Activated CD4-positive, alpha-beta T cell treated with anti-CD3 and anti-CD28 coated beads, Interleukin-2, amount 50 U/mL, for 48 hours (primary cell): ENCODE results near the gene SEM1.
"Not testable (repeated sequence)": the region's sequence is repeated elsewhere in the genome, so short reads cannot be mapped to it uniquely, and the experiment has no call there.

ENCODE experiments used
- DNase-seq, 2 experiments: peaks; one replicate each; pipeline ENCODE4 v3.0.0-alpha.2; 2020

SEM1 gene

DNA sequence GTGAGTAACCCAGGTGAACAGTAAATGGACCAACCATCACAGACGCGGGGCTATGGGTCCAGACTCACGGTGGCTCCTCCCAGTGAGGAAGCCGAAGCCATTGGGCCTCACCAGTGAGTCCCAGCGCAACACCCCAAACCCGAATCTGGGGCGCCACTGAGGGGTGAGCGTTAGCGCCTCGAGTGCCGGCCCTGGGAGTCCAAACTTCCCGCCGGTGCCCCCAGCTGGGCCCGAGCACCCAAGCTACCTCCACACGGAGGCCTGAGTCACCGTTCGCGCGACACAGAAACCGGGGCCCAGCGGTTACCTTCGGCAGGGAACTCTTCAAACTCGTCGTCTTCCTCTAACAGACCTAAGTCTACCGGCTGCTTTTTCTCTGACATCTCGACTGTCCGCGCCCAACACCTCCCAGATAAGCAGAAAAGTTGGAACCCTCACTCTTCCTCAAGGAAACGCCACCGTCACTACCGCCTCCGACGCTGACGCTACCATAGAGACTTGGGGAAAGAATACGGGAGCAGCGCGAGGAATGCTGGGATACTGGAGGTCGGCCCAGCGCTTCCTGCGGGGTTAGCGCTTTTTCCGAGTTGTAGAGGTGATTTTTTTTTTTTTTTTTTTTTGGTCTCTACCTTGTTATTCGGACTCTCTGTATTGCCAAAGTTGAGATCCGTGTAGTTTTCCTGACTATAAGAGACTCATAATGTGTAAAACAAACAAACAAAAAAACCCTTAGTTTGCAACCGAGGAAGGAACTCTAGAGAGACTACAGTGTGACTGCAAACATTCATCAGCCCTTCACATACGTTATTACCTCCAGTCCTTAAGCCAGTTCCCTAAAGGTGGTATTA is at the start of gene SEM1:
SEM1 (minus strand) TSS at position 466 of the 848 bp plus-strand sequence; CDS start at position 383, 83 bp downstream.
- peak; percentile 66 to 73 for DNase-seq

DNA sequence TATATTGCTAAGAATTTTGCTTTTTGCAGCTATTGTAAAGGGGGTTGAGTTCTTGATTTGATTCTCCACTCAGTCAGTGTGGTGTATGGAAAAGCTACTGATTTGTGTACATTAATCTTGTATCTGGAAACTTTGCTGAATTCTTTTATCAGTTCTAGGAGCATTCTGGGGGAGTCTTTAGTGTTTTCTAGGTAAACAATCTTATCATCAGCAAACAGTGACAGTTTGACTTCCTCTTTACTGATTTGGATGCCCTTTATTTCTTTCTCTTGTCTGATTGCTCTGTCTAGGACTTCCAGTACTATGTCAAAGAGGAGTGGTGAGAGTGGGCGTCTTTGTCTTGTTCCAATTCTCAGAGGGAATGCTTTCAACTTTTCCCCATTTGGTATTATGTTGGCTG is 48.2 kb upstream of the SEM1 start:
- DNase-seq, result not testable (repeated sequence)

DNA sequence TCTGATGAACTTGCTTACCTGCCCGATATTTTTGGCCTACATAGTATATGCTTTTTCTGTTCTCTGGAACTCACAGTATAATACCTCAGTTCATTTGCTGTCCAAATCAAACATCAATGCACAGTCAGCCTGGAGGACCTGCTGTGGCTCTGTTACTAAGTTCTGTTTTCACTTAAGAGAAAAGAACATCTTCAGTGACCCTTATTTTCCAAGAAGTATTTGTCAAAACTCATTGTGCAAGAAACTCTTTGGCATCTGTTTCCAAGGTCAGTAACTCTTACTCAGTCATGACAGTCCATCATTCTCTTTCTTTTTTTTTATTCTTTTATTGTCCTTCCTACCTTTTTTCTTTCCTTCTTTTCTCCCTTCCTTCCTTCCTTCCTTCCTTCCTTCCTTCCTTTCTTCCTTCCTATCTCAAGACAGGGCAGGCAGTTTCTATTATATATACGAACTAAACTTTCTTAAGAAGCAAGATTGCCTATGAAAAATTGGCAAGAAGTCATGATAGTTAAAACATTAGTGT is 37.8 kb upstream of the SEM1 start:
- no peak for DNase-seq

DNA sequence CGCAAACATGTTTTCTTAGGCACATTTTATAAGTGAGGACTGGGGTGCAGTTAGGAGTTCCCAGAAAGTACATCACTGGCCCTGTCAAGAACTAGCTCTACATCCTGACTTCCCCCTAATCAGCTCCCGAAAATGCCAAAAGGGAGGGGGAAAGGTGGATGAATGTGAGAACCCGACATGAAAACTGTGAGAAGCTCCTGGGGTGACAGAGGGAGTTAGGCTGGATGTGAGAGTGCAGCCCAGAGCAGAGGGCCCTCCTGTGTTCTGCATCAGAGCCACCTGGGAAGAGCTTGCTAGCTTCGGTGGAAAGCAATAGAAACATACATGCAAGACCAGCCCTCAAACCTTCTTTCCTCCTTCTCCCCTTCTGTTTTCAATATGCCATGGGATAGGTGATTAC is 30.5 kb upstream of the SEM1 start:
- DNase-seq, result no peak

DNA sequence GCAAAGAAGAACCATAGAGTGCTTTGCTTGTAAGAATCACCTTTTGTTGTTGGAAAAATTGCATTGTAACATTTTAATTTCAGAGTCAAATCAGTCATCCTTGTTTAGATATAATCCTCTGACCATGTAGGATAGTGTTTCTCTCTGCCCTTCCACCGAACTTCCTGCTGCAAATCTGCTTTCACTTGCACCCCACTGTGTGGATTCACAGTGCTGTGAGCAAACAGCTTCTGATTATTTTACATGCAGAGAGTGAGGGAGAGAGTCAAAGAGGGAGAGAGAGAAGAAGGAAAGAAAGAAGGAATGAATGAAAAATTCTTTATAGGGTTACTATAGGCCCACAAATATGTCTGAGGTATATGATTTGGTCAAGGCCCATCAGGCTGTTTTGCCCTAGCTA is 30.0 kb upstream of the SEM1 start:
- DNase-seq, result no peak

DNA sequence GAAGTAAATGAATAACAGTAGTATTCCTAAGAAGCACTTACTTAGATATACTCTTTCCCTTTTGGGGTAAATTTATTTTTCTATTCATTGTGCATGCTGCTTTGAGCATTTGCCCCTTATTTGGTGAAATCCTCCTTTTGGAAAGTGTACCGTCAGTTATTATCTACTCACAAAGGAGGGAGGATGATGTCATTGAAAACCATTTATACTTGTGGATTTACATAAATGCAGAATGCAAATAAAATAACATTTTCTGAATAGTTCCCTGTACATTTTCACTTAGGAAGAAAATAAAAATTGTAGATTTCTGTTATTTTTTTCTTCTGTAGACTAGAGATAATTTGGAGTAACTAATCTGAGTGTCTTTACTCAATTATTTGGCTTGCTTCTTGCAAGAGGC is 29.5 kb upstream of the SEM1 start:
- no peak for DNase-seq

DNA sequence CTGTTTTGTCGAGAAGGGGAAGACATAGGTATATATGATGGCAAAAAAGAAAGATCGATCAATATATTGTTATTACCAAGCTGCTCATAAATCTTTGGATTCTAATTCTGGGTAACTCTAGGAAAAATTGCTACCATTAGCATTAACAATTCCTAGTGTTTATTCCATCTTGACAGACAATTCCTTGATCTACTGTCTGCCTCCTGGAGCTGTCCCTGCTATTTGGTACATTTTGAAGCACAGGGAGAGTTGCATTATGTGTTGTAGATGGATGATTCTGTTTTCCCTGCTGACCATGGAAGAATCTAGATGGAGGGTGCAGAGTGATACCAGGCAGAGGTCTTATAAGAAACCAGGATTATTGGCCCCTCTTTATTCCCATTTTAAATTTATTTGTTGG is 29.1 kb upstream of the SEM1 start:
- DNase-seq, result no peak

DNA sequence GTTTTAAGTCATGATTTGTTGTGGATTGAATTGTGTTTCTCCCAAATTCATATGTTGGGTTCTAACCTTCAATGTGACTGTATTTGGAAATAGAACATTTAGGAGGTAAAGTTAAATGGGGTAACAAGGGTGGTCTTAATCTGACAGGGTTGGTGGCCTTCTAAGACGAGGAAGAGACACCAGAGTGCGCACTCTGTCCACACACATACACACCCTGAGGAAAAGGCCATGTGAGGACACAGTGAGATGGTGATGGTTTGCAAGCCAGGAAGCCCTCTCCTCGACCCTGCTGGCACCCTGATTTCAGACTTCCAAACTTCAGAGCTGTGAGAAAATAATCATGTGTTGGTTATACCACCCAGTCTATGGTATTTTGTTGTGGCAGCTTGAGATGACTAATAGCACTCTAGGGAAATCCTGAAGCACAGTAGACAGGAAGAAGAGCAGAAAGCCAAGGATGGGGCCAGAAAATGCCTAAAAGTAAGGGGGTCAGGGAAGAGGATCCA is 28.0 kb upstream of the SEM1 start:
- DNase-seq, result no peak

DNA sequence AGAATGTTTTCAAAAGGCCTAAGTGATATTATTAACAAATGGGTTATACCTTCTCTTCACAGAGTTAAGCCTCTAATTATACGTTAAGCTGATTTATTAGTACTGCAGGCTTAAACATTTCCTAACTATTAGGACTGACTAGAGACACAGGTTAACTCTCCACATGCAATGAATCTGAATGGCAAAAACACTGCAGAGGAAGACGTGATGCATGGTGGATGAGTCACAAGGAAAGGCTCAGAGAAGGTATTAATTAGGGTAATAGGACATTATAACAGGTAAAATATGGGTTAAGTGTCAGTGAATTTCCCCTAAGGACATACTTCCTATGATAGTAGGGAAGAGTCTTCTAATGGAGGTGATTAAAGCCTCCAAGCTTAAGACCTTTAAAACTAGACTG is 24.7 kb upstream of the SEM1 start:
- DNase-seq, result no peak

DNA sequence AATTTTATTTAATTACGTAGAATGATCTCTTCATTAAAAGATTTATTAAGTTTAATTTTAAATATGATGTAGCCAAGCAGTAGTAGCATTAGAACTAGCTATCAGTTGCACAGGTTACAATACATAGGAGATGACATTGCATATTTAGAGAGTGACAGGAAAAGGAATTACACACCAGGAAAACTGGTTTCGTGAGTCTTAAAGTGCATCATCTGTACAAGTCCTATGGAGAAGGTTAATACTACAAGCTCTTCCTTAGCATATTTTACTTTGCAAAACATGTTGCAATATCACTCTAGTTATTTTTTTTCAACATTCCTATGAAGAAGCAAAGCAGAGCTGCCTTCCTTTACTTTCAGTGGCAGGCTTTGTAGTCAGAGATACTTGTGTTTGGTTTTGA is 20.2 kb upstream of the SEM1 start:
- no peak for DNase-seq

DNA sequence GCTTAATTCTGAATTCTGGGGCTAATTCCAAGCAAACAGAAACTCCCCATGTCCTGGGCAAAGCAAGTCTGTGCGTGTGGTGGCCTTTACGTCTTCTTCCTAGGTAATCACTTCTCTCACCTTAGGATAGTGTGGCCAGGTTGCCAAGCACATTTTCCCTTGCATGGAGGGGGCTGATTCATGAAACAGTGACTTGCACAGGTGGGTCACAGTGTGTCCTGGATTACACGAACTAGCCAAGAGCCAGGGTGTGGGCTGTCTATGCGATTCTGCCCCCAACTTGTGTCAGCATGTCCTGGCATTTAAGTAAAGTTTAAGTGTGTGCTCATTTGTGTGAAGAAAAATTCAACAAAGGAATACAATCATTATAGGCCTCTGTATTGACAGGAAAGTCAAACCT is 18.5 kb upstream of the SEM1 start:
- DNase-seq, result no peak

DNA sequence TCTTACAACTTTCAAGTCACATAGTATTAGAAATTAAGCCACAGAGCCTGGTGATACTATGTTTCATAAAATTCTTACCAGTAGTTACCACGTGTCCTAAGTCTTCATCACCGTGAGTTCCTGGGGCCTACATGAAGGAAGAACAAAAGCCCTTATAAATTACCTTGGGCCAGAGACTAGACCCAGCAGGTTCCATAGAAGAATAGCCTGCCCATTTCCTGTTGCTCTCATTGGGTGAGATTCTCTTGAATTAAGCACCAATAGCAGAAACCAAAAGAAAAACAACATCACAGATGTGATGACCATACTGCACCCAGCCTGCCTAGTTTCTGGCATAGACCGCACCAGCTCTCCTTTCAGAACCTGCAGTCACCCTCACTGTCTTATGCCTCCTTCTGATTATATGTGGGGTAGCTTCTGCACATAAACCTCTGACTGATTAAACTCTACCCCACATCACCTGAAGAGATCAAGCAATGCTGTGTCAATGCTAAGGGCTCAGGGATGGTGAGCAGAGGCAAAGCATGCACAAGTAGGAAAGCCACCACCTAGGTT is 18.0 kb upstream of the SEM1 start:
- no peak for DNase-seq

DNA sequence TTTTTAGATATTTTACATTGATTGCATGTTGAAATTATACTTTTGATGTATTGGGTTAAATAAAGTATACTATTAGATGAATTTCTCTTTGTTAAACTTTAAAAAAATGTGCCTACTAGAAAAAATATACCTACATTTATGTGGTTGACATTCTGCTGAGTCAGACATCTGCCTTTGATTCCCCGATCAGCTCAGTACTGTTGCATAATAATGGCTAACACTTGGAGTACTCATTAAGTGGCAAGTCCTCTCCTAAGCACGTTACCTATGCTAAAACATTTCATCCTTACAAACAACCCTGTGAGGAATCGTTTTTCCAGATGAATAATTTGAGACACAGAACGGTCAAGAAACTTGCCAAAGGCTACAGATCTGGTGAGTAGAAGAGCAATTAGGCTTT is 14.0 kb upstream of the SEM1 start:
- no peak for DNase-seq

DNA sequence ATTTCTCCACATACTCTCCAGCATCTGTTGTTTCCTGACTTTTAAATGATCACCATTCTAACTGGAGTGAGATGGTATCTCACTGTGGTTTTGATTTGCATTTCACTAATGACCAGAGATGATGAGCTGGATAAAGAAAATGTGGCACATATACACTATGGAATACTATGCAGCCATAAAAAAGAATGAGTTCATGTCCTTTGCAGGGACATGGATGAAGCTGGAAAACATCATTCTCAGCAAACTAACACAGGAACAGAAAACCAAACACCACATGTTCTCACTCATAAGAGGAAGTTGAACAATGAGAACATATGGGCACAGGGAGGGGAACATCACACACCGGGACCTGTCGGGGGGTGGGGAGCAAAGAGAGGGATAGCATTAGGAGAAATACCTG is 13.3 kb upstream of the SEM1 start:
- not testable (repeated sequence) for DNase-seq

DNA sequence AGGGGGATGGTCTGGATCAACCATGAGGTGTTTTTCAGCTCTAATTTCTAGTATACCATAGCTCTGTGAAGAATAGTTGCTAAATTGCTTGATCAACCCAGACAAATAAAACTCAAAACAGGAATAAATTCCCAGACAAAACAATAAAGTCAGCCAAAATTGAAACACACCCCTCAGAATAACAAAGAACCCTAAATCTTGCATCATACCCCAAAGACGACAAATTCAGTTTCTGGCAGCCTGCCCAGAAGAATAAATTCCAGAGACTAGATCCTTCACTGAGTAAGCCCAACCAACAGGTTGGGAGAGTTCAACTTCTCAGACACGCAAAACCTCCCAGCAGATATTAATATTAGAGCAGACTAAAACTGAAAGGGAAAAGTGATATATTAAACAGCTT is 11.2 kb upstream of the SEM1 start:
- DNase-seq, result no peak

DNA sequence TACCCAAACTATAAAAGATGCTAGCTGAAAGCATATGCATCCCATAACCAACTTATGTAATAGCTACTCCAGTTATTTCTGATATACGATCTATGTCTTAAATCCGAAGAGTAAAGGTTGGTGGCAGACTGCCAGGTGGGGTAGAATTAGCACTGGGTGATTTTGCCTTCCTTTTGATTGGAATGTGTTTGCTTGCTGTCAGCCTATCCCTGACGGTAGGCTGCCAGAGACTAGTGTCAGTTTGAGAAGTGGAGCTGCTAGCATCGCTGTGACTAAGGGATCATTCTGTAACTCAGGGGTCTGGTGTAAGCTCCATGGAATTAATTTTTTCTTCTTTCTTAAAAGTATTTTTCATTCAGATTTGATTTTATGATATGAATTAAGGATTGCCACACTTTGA is 9.5 kb upstream of the SEM1 start:
- no peak for DNase-seq

DNA sequence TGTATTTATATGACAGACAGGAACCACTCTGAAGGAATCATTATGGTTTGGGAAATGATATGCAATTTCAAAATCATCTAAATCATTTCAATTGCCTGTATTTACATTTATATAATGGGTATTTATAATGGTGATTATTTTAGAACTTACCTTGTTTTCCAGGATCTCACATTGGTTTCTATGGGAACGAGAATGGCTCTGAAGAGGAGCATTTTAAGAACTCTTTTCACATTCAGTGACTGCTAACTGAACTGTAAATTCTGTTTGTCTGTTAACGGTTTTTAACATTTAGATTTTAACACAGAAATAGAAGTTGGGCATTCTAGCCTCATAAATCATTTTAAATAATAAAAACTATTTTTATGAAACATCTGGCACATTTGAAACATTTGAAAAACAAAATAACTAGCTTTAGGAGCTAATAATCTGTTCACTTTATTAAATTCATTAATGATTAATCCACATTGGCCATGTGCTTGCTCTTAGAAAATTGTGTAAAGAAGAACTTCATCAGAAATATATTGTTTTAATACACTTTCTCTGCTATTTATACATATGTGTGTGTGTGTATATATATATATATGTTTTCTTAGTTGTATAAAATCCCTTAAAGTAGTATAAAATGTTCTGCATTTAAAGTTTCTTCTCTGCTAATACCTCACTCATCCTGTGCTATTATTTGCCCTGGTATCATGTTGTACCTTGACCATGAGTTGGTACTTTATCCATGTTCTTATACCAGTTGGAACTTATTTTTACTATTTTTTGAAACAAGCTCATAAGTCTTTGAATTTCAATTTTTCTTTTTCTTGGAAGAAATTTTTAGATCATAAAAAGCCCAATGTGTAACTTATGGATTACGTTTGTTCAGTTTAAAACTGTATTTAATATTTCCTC is 8.7 kb upstream of the SEM1 start:
- DNase-seq, result no peak

DNA sequence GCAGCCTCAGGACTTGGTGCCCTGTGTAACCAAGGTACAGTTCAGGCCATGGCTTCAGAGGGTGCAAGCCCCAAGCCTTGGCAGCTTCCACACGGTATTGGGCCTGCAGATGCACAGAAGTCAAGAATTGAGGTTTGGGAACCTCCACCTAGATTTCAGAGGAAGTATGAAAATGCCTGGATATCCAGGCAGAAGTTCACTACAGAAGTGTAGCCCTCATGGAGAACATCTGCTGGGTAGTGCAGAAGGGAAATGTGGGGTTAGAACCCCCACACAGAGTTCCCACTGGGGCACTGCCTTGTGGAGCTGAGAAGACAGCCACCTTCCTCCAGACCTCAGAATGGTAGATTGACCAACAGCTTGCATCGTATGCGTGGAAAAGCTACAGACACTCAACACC is 3.4 kb upstream of the SEM1 start:
- no peak for DNase-seq

DNA sequence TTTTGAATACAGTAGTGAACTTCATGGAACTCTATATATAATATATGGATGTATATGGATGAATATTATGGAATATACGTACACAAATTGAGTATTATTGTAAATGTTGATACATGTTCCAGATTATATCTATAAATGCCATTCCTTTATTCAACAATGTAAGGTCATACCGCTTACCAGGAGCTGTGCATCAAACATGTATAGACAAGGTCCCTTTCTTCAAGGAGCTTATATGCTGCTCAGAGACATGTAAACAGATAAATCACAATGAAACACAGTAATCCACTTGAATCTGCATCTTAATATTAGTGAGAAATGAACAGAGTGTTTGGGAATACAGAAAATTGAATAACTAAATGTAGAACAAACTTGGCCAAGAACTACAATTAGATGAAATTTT is 898 bp upstream of the SEM1 start:
- no peak for DNase-seq

DNA sequence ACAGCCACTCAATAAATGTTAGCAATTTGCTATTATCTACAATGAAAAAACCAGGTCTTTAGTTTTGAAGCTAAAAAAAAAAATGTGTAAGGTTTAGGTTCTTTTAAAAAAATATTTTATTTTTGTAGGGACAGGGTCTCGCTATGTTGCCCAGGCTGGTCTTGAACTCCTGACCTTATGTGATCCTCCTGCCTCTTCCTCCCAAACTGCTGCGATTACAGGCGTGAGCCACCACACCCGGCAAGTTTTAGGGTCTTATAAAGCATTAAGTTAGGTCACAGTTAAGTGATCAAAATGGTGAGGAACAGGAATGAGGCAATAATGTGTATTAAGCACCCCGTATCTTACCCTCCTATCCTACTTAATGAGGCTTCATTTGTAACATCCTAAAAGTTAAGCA is 774 bp downstream of the SEM1 start:
- DNase-seq, result no peak

DNA sequence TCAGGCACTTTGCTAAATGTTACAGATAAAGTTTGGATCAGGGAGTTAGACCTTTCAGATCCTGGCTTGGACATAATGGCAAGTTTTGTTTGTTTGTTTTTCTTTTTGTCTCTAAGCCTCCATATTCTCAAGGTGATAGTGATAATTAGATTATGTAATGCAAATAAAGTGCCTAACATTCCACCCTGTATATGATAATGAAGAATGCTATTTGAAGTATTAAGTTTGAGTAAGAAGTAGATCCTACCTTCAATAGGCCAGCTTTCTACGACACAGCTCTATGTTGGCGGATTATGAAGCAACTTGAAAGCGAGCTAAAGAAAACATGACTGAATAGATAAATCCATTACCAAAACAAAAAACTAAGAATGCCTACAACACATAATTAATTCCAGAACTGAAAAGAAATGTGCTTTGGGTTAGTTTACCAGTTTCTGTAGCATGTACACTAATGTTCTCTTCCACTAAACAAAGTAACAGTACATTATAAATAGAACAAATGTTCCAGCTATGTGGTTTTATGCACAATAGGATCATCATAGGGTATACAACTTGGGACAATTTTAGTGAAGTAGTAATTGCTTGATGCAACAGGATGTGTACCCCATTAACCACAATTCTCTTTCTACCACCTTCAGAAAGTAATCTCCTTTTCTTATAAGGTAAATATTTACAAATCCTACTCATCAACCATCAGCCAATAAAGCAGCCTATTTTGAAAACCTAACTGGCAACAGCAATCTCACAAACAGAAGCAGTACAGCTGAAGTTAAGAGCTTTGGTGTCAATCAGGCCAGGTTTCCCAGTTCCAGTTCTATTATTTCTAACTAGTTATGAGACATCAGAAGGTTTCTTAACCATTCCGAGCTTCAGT is 1.5 kb downstream of the SEM1 start:
- DNase-seq, result no peak

DNA sequence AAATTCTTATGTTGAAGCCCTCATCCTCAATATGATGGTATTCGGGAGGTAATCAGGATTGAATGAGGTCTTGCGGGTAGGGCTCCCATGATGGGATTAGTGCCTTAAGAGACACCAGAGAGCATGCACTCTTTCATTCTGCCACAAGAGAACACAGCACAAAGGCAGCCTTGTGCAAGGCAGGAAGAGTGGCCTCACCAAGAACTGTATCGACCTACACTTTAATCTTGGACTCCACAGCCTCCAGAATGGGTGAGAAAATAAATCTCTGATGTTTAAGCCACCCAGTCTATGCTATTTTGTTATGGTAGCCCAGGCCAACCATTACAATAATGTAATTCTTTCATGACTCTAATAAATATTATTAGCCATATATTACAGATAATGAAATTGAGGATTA is 8.4 kb downstream of the SEM1 start:
- no peak for DNase-seq
